AG20443 (cell line): Measurements from ENCODE around the gene MED23.

Source experiments
- DNase-seq: peaks from one replicate; pipeline ENCODE4 v3.0.0; 2012; ENCODE audit warnings: low spot score, mixed read lengths

MED23 gene, protein sequence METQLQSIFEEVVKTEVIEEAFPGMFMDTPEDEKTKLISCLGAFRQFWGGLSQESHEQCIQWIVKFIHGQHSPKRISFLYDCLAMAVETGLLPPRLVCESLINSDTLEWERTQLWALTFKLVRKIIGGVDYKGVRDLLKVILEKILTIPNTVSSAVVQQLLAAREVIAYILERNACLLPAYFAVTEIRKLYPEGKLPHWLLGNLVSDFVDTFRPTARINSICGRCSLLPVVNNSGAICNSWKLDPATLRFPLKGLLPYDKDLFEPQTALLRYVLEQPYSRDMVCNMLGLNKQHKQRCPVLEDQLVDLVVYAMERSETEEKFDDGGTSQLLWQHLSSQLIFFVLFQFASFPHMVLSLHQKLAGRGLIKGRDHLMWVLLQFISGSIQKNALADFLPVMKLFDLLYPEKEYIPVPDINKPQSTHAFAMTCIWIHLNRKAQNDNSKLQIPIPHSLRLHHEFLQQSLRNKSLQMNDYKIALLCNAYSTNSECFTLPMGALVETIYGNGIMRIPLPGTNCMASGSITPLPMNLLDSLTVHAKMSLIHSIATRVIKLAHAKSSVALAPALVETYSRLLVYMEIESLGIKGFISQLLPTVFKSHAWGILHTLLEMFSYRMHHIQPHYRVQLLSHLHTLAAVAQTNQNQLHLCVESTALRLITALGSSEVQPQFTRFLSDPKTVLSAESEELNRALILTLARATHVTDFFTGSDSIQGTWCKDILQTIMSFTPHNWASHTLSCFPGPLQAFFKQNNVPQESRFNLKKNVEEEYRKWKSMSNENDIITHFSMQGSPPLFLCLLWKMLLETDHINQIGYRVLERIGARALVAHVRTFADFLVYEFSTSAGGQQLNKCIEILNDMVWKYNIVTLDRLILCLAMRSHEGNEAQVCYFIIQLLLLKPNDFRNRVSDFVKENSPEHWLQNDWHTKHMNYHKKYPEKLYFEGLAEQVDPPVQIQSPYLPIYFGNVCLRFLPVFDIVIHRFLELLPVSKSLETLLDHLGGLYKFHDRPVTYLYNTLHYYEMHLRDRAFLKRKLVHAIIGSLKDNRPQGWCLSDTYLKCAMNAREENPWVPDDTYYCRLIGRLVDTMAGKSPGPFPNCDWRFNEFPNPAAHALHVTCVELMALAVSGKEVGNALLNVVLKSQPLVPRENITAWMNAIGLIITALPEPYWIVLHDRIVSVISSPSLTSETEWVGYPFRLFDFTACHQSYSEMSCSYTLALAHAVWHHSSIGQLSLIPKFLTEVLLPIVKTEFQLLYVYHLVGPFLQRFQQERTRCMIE (N-terminal part only)

GRCh38 chr6:131627724-131628682 lies at the start of gene MED23:
TSS of gene MED23 (minus strand) at chr6:131628242. CDS start at chr6:131628049, 193 bp downstream.
- DNase-seq, result peak; percentile 97

DNA sequence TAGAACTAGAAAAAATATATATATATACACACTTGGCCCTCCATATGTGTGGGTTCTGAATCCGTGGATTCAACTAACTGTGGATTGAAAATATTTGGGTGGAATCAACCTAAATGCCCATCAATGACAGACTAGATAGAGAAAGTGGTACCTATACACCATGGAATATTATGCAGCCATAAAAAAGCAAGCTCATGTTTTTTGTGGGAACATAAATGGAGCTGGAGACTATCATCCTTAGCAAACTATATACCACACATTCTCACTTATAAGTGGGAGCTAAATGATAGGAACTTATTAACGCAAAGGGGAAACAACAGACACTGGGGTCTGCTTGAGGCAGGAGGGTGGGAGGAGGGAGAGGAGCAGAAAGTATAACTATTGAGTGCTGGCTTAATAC lies 45.1 kb upstream of the MED23 start:
- no peak for DNase-seq

GRCh38 chr6:131669891-131670290 lies 41.8 kb upstream of the MED23 start:
- no peak for DNase-seq

GRCh38 chr6:131663578-131664165 lies 35.6 kb upstream of the MED23 start:
- DNase-seq, result no peak

DNA sequence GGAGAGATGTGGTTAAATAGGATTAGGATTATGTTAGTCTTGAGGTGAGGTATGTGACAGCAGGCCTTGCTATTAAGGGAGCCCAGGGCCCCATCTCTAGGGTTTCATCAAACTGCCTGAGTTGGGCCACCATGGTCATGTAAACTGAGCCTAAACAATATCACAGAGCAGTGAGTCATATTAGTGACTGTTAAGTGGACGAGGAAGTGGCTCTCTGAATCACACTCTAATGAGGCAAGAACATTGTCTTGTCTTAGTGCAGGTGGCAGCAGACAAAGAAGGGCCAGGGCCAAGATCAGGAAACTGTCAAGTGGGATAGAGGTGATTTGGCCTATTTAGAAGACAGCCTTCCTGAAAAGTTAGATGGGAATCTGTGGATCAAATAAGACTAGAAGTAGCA lies 32.2 kb upstream of the MED23 start:
- DNase-seq, result peak; percentile 25

DNA sequence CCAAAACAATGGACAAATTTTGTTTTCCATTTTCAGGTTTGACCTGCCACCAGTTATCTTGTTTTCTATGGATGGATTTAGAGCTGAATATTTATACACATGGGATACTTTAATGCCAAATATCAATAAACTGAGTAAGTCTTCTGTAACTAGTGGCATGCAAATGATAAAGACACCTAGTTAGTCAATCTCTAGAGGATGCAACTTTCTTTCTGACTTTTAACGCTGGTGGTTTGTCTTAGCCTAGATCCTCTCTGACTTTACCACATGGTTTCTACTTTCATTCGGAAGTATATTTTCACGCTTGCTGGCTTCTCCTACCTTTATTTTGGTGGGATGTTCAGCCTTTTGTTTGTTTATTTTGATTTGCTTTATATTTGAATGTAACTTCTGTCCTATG lies 30.2 kb upstream of the MED23 start:
- no peak for DNase-seq

DNA sequence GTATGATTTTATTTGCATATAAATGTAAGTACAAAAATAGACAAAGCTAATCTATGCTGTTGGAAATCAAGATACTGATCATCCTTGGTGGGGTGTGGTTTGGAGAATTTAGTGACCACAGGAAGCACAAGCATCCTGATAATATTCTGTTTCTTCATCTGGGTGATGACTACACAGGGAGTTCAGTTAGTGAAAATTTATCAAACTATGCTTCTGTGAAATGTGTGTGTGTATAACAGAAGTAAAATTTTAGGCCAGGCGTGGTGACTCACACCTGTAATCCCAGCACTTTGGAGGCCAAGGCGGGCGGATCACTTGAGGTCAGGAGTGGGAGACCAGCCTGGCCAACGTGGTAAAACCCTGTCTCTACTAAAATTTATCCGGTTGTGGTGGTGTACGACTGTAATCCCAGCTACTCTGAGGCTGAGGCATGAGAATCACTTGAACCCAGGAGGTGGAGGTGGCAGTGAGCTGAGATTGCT lies 29.6 kb upstream of the MED23 start:
- DNase-seq, result peak; percentile 68

DNA sequence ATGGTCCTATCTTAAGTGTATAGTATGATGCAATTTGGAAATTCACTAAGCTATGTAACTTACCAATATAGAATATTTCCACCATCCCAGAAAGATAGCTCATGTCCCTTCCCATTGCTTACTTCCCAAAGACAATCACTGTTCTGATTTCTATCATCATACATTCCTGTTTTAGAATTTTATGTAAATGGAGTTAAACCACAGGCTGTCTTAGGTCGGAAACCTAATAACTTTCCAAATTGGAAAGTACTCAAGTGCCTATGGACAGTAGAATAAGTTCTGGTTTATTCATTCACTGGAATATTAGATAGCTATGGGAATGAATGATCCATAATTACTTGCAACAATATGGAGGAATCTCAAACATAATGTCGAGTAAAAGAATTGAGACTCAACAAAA lies 29.2 kb upstream of the MED23 start:
- no peak for DNase-seq

GRCh38 chr6:131656667-131657066 lies 28.6 kb upstream of the MED23 start:
- DNase-seq, result no peak

DNA sequence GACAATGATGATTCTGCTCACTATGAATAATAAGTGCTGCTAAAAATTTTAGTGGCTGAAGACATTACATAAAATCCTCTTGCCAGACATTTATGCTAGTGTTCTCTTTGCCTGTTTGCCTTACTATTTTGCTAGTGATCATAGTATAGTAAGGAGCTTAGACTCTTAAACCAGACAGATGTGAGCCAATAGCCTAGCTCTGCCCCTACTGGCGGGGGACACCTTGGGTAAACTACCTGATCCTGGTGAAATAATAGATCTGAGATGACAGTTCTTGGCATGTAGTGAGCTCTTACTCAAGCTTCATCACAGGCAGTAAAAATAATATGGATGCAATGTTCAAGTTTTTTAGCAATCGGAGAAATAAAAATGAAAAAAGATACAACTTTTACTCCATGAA lies 27.9 kb upstream of the MED23 start:
- no peak for DNase-seq

GRCh38 chr6:131655387-131655786 lies 27.3 kb upstream of the MED23 start:
- DNase-seq, result no peak

DNA sequence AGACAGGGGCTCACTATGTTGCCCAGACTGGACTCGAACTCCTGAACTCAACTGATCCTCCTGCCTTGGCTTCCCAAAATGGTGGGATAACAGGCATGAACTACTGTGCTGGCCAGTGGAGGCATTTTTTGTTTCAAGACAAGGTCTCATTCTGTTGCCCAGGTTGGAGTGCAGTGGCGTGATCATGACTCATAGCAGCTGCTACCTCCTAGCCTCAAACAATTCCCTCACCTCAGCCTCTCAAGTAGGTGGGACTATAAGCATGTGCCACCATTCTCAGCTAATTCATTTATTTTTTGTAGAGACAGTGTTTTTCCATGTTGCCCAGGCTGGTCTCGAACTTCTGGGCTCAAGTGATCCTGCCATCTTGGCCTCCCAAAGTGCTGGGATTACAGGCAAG lies 26.3 kb upstream of the MED23 start:
- DNase-seq, result no peak

- DNase-seq, result peak; percentile 27
Observed at GRCh38 chr6:131652472-131652871, 24.4 kb upstream of the MED23 start.

GRCh38 chr6:131651782-131652181 lies 23.7 kb upstream of the MED23 start:
- DNase-seq, result no peak

- DNase-seq, result no peak
Observed at GRCh38 chr6:131646249-131646670, 18.2 kb upstream of the MED23 start.

- no peak for DNase-seq
Observed at GRCh38 chr6:131645846-131646245, 17.8 kb upstream of the MED23 start.

DNA sequence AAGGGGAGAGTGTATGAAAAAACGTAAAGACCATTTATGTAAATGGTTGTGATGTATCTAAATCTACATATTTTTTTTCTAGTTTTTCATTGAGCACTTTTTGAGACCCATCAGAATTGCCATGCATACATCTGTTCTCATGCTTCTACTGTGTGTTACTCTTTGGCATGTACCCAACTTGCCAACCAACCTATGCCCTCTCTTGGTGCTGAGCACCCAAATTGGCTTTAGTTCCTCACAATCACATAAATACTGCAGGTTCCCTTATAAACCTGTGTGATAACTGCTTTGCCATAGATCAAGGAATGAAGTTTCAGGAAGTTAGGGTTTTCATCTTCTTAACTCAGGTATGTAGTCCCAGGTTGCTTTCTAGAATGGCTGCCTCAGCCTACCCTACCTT lies 16.9 kb upstream of the MED23 start:
- no peak for DNase-seq

- DNase-seq, result no peak
Observed at GRCh38 chr6:131643855-131644460, 15.9 kb upstream of the MED23 start.

GRCh38 chr6:131642987-131643611 lies 15.1 kb upstream of the MED23 start:
- no peak for DNase-seq

DNA sequence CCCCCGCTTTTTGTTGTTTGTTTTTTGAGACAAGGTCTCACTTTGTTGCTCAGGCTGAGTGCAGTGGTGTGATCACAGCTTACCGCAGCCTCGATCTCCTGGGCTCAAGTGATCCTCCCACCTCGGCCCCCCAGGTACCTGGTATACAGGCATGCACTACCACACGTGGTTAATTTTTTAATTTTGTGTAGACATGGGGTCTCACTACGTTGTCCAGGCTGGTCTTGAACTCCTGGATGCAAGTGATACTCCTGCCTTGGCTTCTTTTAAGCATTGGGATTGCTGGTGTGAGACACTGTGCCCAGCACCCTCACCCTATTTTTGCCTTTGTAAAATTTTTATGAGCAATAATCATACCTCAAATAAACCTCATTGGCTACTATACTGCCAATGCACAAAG lies 14.5 kb upstream of the MED23 start:
- DNase-seq, result no peak
